MM.1S (cell line): Measurements from ENCODE around the gene GRB10.

Experiments
- DNase-seq: peaks from one replicate; pipeline ENCODE4 v3.0.0-alpha.2; 2015
- H2AFZ ChIP-seq: fragments of 300-600 bp; sonication (generic); 2 replicates; pipeline ENCODE4 v1.6.0; 2016; ENCODE audit warnings: antibody characterized with exemption, low read length
- H3F3A ChIP-seq: fragments of 300-600 bp; sonication (generic); 2 replicates; pipeline ENCODE4 v1.6.1; 2016; ENCODE audit warnings: mild to moderate bottlenecking, antibody characterized with exemption, low read length, moderate library complexity, mixed read lengths; ENCODE audit not compliant: insufficient read depth
- H3K27ac ChIP-seq: fragments of 300-600 bp; sonication (generic); 2 replicates; pipeline ENCODE4 v1.5.1; 2016; ENCODE audit warnings: mild to moderate bottlenecking, low read length
- H3K27me3 ChIP-seq: fragments of 300-600 bp; sonication (generic); replicated peaks from 2 replicates; pipeline ENCODE4 v1.6.0; 2016; ENCODE audit warnings: low read length; ENCODE audit not compliant: insufficient read depth
- H3K36me3 ChIP-seq: fragments of 300-600 bp; sonication (generic); replicated peaks from 2 replicates; pipeline ENCODE4 v1.6.1; 2016; ENCODE audit warnings: mild to moderate bottlenecking, low read length, mixed read lengths; ENCODE audit not compliant: insufficient read depth
- H3K4me1 ChIP-seq: fragments of 300-600 bp; sonication (generic); 2 replicates; pipeline ENCODE4 v1.6.1; 2016; ENCODE audit warnings: low read length, mixed read lengths
- H3K4me2 ChIP-seq: fragments of 300-600 bp; sonication (generic); 2 replicates; pipeline ENCODE4 v1.6.0; 2016; ENCODE audit warnings: low read depth, low read length
- H3K4me3 ChIP-seq: fragments of 300-600 bp; sonication (generic); 2 replicates; pipeline ENCODE4 v1.5.1; 2016; ENCODE audit warnings: low read length, mixed read lengths
- H3K79me2 ChIP-seq: fragments of 300-600 bp; sonication (generic); 2 replicates; pipeline ENCODE4 v1.6.1; 2016; ENCODE audit warnings: mixed run types, low read length, mixed read lengths
- H3K9ac ChIP-seq: fragments of 300-600 bp; sonication (generic); 2 replicates; pipeline ENCODE4 v1.6.1; 2016; ENCODE audit warnings: low read length, mixed read lengths
- H3K9me2 ChIP-seq: fragments of 300-600 bp; sonication (generic); replicated peaks from 2 replicates; pipeline ENCODE4 v1.6.1; 2016; ENCODE audit warnings: mild to moderate bottlenecking, low read length, mixed read lengths; ENCODE audit not compliant: insufficient read depth
- H3K9me3 ChIP-seq: fragments of 300-600 bp; sonication (generic); replicated peaks from 2 replicates; pipeline ENCODE4 v1.6.1; 2016; ENCODE audit warnings: mild to moderate bottlenecking, low read length, mixed read lengths; ENCODE audit not compliant: insufficient read depth
- H4K20me1 ChIP-seq: fragments of 300-600 bp; sonication (generic); 2 replicates; pipeline ENCODE4 v1.6.1; 2016; ENCODE audit warnings: mild to moderate bottlenecking, low read length, moderate library complexity, mixed read lengths; ENCODE audit not compliant: insufficient read depth
- CTCF ChIP-seq: fragments of 300-600 bp; sonication (generic); IDR thresholded peaks from 2 replicates; pipeline ENCODE4 v1.5.1; 2016; ENCODE audit warnings: antibody characterized with exemption, low read length, mixed read lengths
- EZH2 ChIP-seq: fragments of 300-600 bp; sonication (generic); optimal IDR thresholded peaks from 2 replicates; pipeline ENCODE3; 2017; ENCODE audit warnings: low read depth, mild to moderate bottlenecking, antibody characterized with exemption, low read length, mixed read lengths
- EZH2phosphoT487 ChIP-seq: fragments of 300-600 bp; sonication (generic); IDR thresholded peaks from 2 replicates; pipeline ENCODE4 v1.6.1; 2018; ENCODE audit warnings: antibody characterized with exemption, low read length

Gene GRB10

DNA sequence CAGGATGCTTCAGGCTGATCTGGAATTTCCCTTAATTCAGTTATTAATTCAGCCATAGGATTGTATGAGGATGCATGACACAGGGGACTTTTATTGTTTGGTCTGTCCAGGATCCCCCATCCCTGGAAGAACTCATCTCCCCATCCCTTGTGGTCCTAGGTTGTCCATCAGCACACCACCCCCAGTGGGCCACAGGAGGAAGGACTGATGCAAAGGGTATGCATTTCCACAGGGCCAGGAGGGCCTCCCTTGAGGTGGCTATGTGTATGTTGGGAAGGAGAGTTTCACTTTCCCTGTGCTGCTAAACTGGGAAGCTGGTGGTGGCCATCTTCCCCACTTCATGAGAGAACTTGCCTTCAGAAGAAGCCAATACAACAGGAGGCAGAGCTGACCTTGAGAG, 44.6 kb upstream of the GRB10 start:
- Histone ChIP-seq H3K9ac (no peak overlapping the region), H3K4me1 (no peaks in the 10 kb centered on the region), H2AFZ (no peak overlapping the region), H3F3A (no peaks in the 10 kb centered on the region), H3K27me3 (no peaks in the 10 kb centered on the region), H3K36me3 (no peaks in the 10 kb centered on the region), H3K27ac (no peak overlapping the region), H4K20me1 (no peaks in the 10 kb centered on the region), H3K9me2 (no peaks in the 10 kb centered on the region), H3K4me2 (no peak overlapping the region), H3K79me2 (no peaks in the 10 kb centered on the region), H3K9me3 (no peaks in the 10 kb centered on the region), H3K4me3 (no peak overlapping the region)
- no peak for DNase-seq
- TF ChIP-seq CTCF (no peak), EZH2 (no peak), EZH2phosphoT487 (no peak)

DNA sequence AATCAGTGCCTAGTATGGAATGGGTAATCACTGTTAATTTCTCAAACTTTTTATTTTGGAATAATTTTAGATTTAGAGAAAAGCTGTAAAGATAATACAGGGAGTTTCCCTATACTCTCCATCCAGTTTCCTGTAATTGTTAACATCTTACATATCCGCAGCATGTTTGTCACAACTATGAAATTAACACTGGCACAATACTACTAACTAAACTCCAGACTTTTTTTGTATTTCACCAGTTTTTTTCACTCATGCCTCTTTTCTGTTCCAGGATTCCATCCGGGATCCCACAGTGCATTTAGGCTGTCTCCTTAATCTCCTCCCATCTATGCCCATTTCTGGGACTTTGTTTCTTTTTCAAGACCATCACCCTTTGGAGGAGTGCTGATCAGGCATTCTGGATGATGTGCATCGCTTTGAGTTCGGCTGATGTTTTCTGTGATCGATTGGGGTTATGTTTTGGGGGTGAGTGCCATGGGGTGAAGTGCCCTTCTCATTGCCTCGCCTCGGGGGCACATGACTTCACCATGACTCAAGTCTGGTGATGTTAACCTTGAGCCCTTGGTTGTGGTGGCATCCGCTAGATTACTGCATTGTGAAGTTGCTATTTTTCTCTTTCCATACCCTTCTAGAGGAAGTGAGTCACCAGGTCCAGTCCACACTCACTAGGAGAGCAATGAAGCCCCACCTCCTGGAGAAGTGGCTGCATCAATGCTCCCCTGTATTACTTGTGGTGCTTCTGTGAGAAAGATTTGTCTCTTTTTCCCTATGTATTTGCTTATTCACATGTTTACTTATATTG, 43.9 kb upstream of the GRB10 start:
- no peak overlapping the region for H3K4me2 ChIP-seq

GRCh38 chr7:50825465-50825864, 42.8 kb upstream of the GRB10 start:
- Histone ChIP-seq H3K27ac (no peak overlapping the region), H3K79me2 (no peaks in the 10 kb centered on the region), H3K4me2 (no peak overlapping the region), H3K9me3 (no peaks in the 10 kb centered on the region), H3K4me3 (no peak overlapping the region), H3K9ac (no peak overlapping the region), H4K20me1 (no peaks in the 10 kb centered on the region), H3F3A (no peaks in the 10 kb centered on the region), H3K4me1 (no peaks in the 10 kb centered on the region), H2AFZ (no peak overlapping the region), H3K27me3 (no peaks in the 10 kb centered on the region), H3K9me2 (no peaks in the 10 kb centered on the region), H3K36me3 (no peaks in the 10 kb centered on the region)
- DNase-seq, result no peak
- TF ChIP-seq EZH2 (no peak), EZH2phosphoT487 (no peak), CTCF (no peak)

More for the DNA sequence above, 43.9 kb upstream of the GRB10 start:
- Histone ChIP-seq H3K4me3 (no peak overlapping the region), H3K79me2 (no peaks in the 10 kb centered on the region), H3K36me3 (no peaks in the 10 kb centered on the region), H3K9me3 (no peaks in the 10 kb centered on the region), H4K20me1 (no peaks in the 10 kb centered on the region), H3K4me1 (no peaks in the 10 kb centered on the region), H3K9me2 (no peaks in the 10 kb centered on the region), H3F3A (no peaks in the 10 kb centered on the region), H3K27me3 (no peaks in the 10 kb centered on the region), H3K9ac (no peak overlapping the region), H2AFZ (no peak overlapping the region), H3K27ac (no peak overlapping the region)
- DNase-seq, result no peak
- TF ChIP-seq EZH2 (no peak), EZH2phosphoT487 (no peak), CTCF (no peak)
